Vagina (tissue), 2 donors: ENCODE data around the gene ASAP2.

Experiments
- CTCF ChIP-seq, 3 experiments: fragments of 450-650 bp in 2 of 3; fragments of 200-600 bp in 1 of 3; sonication (generic) in 1 of 3; IDR thresholded peaks; one replicate each; pipeline ENCODE4 v1.5.1; 2017 to 2019; ENCODE audit warnings: antibody characterized with exemption in 3 of 3, mild to moderate bottlenecking in 2 of 3, moderate library complexity in 2 of 3
- POLR2A ChIP-seq, 2 donors: fragments of 450-650 bp; IDR thresholded peaks; one replicate each; pipeline ENCODE4 v1.6.1; 2017; ENCODE audit warnings: antibody characterized with exemption in 2 of 2, mild to moderate bottlenecking in 2 of 2, moderate library complexity in 2 of 2
- POLR2AphosphoS5 ChIP-seq, 2 donors: sonication (generic); formaldehyde crosslinking; IDR thresholded peaks; one replicate each; pipeline ENCODE4 v1.9.0; 2017; ENCODE audit warnings: antibody characterized with exemption in 2 of 2, mild to moderate bottlenecking in 2 of 2, low read depth in 1 of 2; ENCODE audit not compliant: insufficient read depth in 1 of 2

- TF ChIP-seq POLR2AphosphoS5 (IDR thresholded peaks at IDR 0.05; ENCODE audit: insufficient read depth in 1 of 2, low read depth in 1 of 2): peak in 1 of 2 donors; percentile 29
- TF ChIP-seq CTCF (IDR thresholded peaks at IDR 0.05): no peak
- TF ChIP-seq POLR2A (IDR thresholded peaks at IDR 0.05): no peak
Measured at GRCh38 chr2:9422321-9423099, 215.9 kb downstream of the ASAP2 start.
